ENCODE data around the gene FAM217A. TPM values are rescaled to one million over a fixed set of nuclear protein-coding genes. Genes with fewer than 3 reads are reported as not detected.

Gene FAM217A
- total RNA-seq, 1 donor from 2014 or later, result 0.48 TPM

- no peak for DNase-seq (ENCODE audit: low spot score)
Measured at GRCh38 chr6:4085332-4085700, 6.4 kb upstream of the FAM217A start.

- DNase-seq (ENCODE audit: low spot score), result no peak
Measured at GRCh38 chr6:4084444-4085331, 5.8 kb upstream of the FAM217A start.

GRCh38 chr6:4074478-4075235, 4.3 kb downstream of the FAM217A start:
- no peak for DNase-seq (ENCODE audit: low spot score)

GRCh38 chr6:4071330-4071729, 7.6 kb downstream of the FAM217A start:
- no peak for DNase-seq (ENCODE audit: low spot score)

- no peak for DNase-seq (ENCODE audit: low spot score)
Measured at GRCh38 chr6:4069199-4069598, 9.7 kb downstream of the FAM217A start.

- no peak for DNase-seq (ENCODE audit: low spot score)
Measured at GRCh38 chr6:4067673-4068072, 11.3 kb downstream of the FAM217A start.

- DNase-seq (ENCODE audit: low spot score), result no peak
Measured at GRCh38 chr6:4066029-4066755, 12.7 kb downstream of the FAM217A start.

- DNase-seq (ENCODE audit: low spot score), result no peak
Measured at GRCh38 chr6:4059115-4059777, 19.7 kb downstream of the FAM217A start.

- DNase-seq (ENCODE audit: low spot score), result no peak
Measured at GRCh38 chr6:4057036-4057435, 21.9 kb downstream of the FAM217A start.

- DNase-seq (ENCODE audit: low spot score), result peak; percentile 59
Measured at GRCh38 chr6:4055420-4056041, 23.4 kb downstream of the FAM217A start.

GRCh38 chr6:4049246-4049645, 29.7 kb downstream of the FAM217A start:
- no peak for DNase-seq (ENCODE audit: low spot score)

GRCh38 chr6:4041480-4041879, 37.5 kb downstream of the FAM217A start:
- DNase-seq (ENCODE audit: low spot score), result no peak

- no peak for DNase-seq (ENCODE audit: low spot score)
Measured at GRCh38 chr6:4039348-4039747, 39.6 kb downstream of the FAM217A start.

- DNase-seq (ENCODE audit: low spot score), result no peak
Measured at GRCh38 chr6:4036581-4036980, 42.4 kb downstream of the FAM217A start.

GRCh38 chr6:4032475-4032874, 46.5 kb downstream of the FAM217A start:
- peak; percentile 60 for DNase-seq (ENCODE audit: low spot score)

- DNase-seq (ENCODE audit: low spot score), result no peak
Measured at GRCh38 chr6:4031442-4031841, 47.5 kb downstream of the FAM217A start.

- DNase-seq (ENCODE audit: low spot score), result no peak
Measured at GRCh38 chr6:4030669-4031068, 48.3 kb downstream of the FAM217A start.

- no peak for DNase-seq (ENCODE audit: low spot score)
Measured at GRCh38 chr6:4029687-4030086, 49.2 kb downstream of the FAM217A start.

- DNase-seq (ENCODE audit: low spot score), result no peak
Measured at GRCh38 chr6:4028051-4028450, 50.9 kb downstream of the FAM217A start.

- no peak for DNase-seq (ENCODE audit: low spot score)
Measured at GRCh38 chr6:4025681-4026080, 53.3 kb downstream of the FAM217A start.

- DNase-seq (ENCODE audit: low spot score), result no peak
Measured at GRCh38 chr6:4023240-4023639, 55.7 kb downstream of the FAM217A start.
